Measurements from ENCODE around the gene CCND2. TPM values are rescaled to one million over a fixed set of nuclear protein-coding genes. Genes with fewer than 3 reads are reported as not detected.

Gene CCND2
- polyA plus RNA-seq, 1 experiment, result 0.64 TPM

- H3K27me3 ChIP-seq (ENCODE audit: control insufficient read depth, insufficient read depth, low read length), result peaks cover 12% of the 10 kb centered on the region
- CTCF ChIA-PET, result interaction anchor here (0.9 to 1.0 kb wide), 2 partner anchors 27 to 454 kb away, joined by 3 read pairs; no protein-coding TSS in a partner anchor
- no peak for DNase-seq (ENCODE audit: low read depth)
- H3K4me3 ChIP-seq (ENCODE audit: low read depth, low read length), result no peak overlapping the region
- no peaks in the 10 kb centered on the region for H3K36me3 ChIP-seq (ENCODE audit: control insufficient read depth, insufficient read depth, low read length)
- no peak for TF ChIP-seq CTCF (IDR thresholded peaks at IDR 0.05; ENCODE audit: insufficient read depth, low read depth, low read length)
- POLR2A ChIA-PET, result no interaction called here
Measured at GRCh38 chr12:4303750-4304149, 30.2 kb downstream of the CCND2 start.

GRCh38 chr12:4307593-4308333 is 34.2 kb downstream of the CCND2 start:
- Histone ChIP-seq H3K27me3 (ENCODE audit: control insufficient read depth, insufficient read depth, low read length) (peaks cover 10% of the 10 kb centered on the region), H3K36me3 (ENCODE audit: control insufficient read depth, insufficient read depth, low read length) (no peaks in the 10 kb centered on the region), H3K4me3 (ENCODE audit: low read depth, low read length) (no peak overlapping the region)
- ChIA-PET POLR2A (no interaction called here), CTCF (interaction anchor here (0.6 to 2.5 kb wide), 12 partner anchors 11 to 453 kb away, joined by 3 to 19 read pairs (median 4); partner anchors contain the start of gene TIGAR)
- TF ChIP-seq CTCF (IDR thresholded peaks at IDR 0.05; ENCODE audit: insufficient read depth, low read depth, low read length), result peak; percentile 82
- no peak for DNase-seq (ENCODE audit: low read depth)

- CTCF ChIA-PET, result interaction anchor here (0.6 to 2.5 kb wide), 7 partner anchors 10 to 450 kb away, joined by 3 to 19 read pairs (median 4); partner anchors contain the start of gene TIGAR
- POLR2A ChIA-PET, result no interaction called here
- TF ChIP-seq CTCF (IDR thresholded peaks at IDR 0.05; ENCODE audit: insufficient read depth, low read depth, low read length), result no peak
- peaks cover 10% of the 10 kb centered on the region for H3K27me3 ChIP-seq (ENCODE audit: control insufficient read depth, insufficient read depth, low read length)
- DNase-seq (ENCODE audit: low read depth), result no peak
- no peaks in the 10 kb centered on the region for H3K36me3 ChIP-seq (ENCODE audit: control insufficient read depth, insufficient read depth, low read length)
- no peak overlapping the region for H3K4me3 ChIP-seq (ENCODE audit: low read depth, low read length)
Measured at GRCh38 chr12:4308334-4308950, 34.9 kb downstream of the CCND2 start.

- CTCF ChIA-PET, result no interaction called here
- H3K4me3 ChIP-seq (ENCODE audit: low read depth, low read length), result no peak overlapping the region
- no peak for TF ChIP-seq CTCF (IDR thresholded peaks at IDR 0.05; ENCODE audit: insufficient read depth, low read depth, low read length)
- POLR2A ChIA-PET, result no interaction called here
- DNase-seq (ENCODE audit: low read depth), result no peak
- H3K36me3 ChIP-seq (ENCODE audit: control insufficient read depth, insufficient read depth, low read length), result no peaks in the 10 kb centered on the region
- H3K27me3 ChIP-seq (ENCODE audit: control insufficient read depth, insufficient read depth, low read length), result peaks cover 3% of the 10 kb centered on the region
Measured at GRCh38 chr12:4311776-4312175, 38.2 kb downstream of the CCND2 start.

- ChIA-PET POLR2A (no interaction called here), CTCF (no interaction called here)
- Histone ChIP-seq H3K36me3 (ENCODE audit: control insufficient read depth, insufficient read depth, low read length) (no peaks in the 10 kb centered on the region), H3K27me3 (ENCODE audit: control insufficient read depth, insufficient read depth, low read length) (peaks cover 3% of the 10 kb centered on the region), H3K4me3 (ENCODE audit: low read depth, low read length) (no peak overlapping the region)
- no peak for DNase-seq (ENCODE audit: low read depth)
- no peak for TF ChIP-seq CTCF (IDR thresholded peaks at IDR 0.05; ENCODE audit: insufficient read depth, low read depth, low read length)
Measured at GRCh38 chr12:4312251-4312650, 38.7 kb downstream of the CCND2 start.

Data from BJ (cell line).